ENCODE data around the gene SYNJ2. TPM values are rescaled to one million over a fixed set of nuclear protein-coding genes. Genes with fewer than 3 reads are reported as not detected.

SYNJ2 gene
- total and polyA plus RNA-seq, 2 of the 4 experiments (the other 2 are of a cell fraction) = 40.8 to 45.2 TPM

DNA sequence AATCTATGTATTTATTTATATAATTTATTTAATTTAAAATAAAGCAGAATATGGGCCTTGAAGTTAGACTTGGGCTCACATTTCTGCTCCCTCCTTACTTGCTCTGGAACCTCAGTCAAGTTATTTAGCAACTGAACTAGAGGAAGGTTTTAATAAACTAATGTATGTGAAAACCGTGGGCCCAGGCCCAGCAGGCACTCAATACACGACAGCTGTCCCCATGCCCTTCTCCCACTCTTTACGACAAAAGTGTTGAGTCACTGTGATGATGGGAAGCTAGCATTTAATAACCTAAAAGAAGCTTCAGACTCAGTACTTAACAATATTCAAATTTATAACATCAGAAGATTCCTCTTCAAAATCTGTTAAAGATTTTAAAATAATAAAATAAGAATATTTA, 139.7 kb downstream of the SYNJ2 start:
- no CpG with 5 or more reads among the region's 3 CpGs for WGBS, 2 experiments (ENCODE audit: extremely low coverage in 2 of 2, insufficient read length in 1 of 2)
- no peaks in the 10 kb centered on the region for H3K4me1 ChIP-seq (ENCODE audit: control insufficient read depth, insufficient read depth, low read length)
- H2BK5ac ChIP-seq (ENCODE audit: low read depth, low read length, poor library complexity, severe bottlenecking) = no peak overlapping the region
- no peak overlapping the region for H3K4me2 ChIP-seq (ENCODE audit: low read depth, low read length)
- no peaks in the 10 kb centered on the region for H3K27me3 ChIP-seq (ENCODE audit: control insufficient read depth, insufficient read depth, low read length)
- no peak overlapping the region for H2BK120ac ChIP-seq (ENCODE audit: low read depth, low read length)
- no peaks in the 10 kb centered on the region for H3K79me1 ChIP-seq (ENCODE audit: low read depth in 1 of 2, low read length in 2 of 2)
- DNase-seq = no peak
- POLR2A ChIA-PET (ENCODE audit: unreplicated experiment) = no interaction called here
- no peak overlapping the region for H2BK20ac ChIP-seq (ENCODE audit: low read depth, low read length)
- no peak overlapping the region for H4K5ac ChIP-seq (ENCODE audit: low read depth, low read length)
- H4K91ac ChIP-seq (ENCODE audit: insufficient read depth, low read depth, low read length) = no peak overlapping the region
- TF ChIP-seq MXI1 (IDR thresholded peaks at IDR 0.05; ENCODE audit: borderline replicate concordance, low read depth, low read length) (no peak), NFE2L2 (IDR thresholded peaks at IDR 0.05; ENCODE audit: low read depth, low read length) (0 out of 2 replicates have a peak, but pooled peaks have one; percentile 25)
- H3K23ac ChIP-seq (ENCODE audit: low read depth, low read length) = no peak overlapping the region
- peaks cover 10% of the 10 kb centered on the region for H3K36me3 ChIP-seq (ENCODE audit: control insufficient read depth, insufficient read depth, low read length)
- no peak overlapping the region for H3K4ac ChIP-seq (ENCODE audit: low read depth, low read length)
- CTCF ChIA-PET = no interaction called here
- no peaks in the 10 kb centered on the region for H3K9me3 ChIP-seq (ENCODE audit: control insufficient read depth, insufficient read depth, low read length)
- dilution Hi-C loops (cut with HindIII; ENCODE audit: low sequenced_read_pairs, unreplicated experiment) = no loop called here
- peaks cover 4% of the 10 kb centered on the region; the same call in 1 of the 2 replicates for H3K9me1 ChIP-seq (ENCODE audit: insufficient read depth, low read length)
- BruUV-seq (replicated peaks) = no TSS peak
- H4K8ac ChIP-seq (ENCODE audit: low read depth in 2 of 2, low read length in 2 of 2) = no peak overlapping the region
- no peak overlapping the region for H3K56ac ChIP-seq (ENCODE audit: extremely low read depth, insufficient read depth, low read length)
- H2AFZ ChIP-seq (replicated peaks; ENCODE audit: low read length, poor library complexity) = no peak overlapping the region
- H2AK5ac ChIP-seq (ENCODE audit: low read depth, low read length) = no peak overlapping the region
- no peak overlapping the region for H3K4me3 ChIP-seq (ENCODE audit: insufficient read depth, low read depth, low read length)
- no peak for ATAC-seq (ENCODE audit: low read depth)
- no peak overlapping the region for H3K14ac ChIP-seq (replicated peaks; ENCODE audit: low read depth, low read length)
- intact Hi-C loops (cut with micrococcal nuclease) = no loop called here
- H2BK15ac ChIP-seq (ENCODE audit: low read depth, low read length) = no peak overlapping the region
- H2AK9ac ChIP-seq (replicated peaks; ENCODE audit: low read depth, low read length, poor library complexity) = no peak overlapping the region
- H3K27ac ChIP-seq (ENCODE audit: insufficient read depth, low read length) = no peak overlapping the region
- in situ Hi-C loops (cut with MboI; ENCODE audit: low sequenced_read_pairs) = no loop called here
- no peaks in the 10 kb centered on the region for H4K20me1 ChIP-seq (ENCODE audit: insufficient read depth, low read length)
- H3K9ac ChIP-seq (ENCODE audit: low read depth, low read length) = no peak overlapping the region
- H3K18ac ChIP-seq (ENCODE audit: low read depth, low read length) = no peak overlapping the region
